GM12878 (cell line): Measurements from ENCODE around the gene C2orf68. TPM values are rescaled to one million over a fixed set of nuclear protein-coding genes. Genes with fewer than 3 reads are reported as not detected.

Experiments
- ATAC-seq: fragments of 200-7000 bp; cut with Tn5 transposase; 3 replicates; pipeline ENCODE4 v1.9.1; 2020; ENCODE audit warnings: mild to moderate bottlenecking, moderate library complexity
- BruUV-seq: library from RNA; stranded (reverse); fragments of 400-500 nt; replicated peaks from 2 replicates; lab custom pipeline; 2021; lab: Mats Ljungman, UMichigan
- CTCF ChIA-PET: fragments of 300-600 bp; sonication (Branson Sonifier 250); formaldehyde crosslinking; extraction: SDS; loops from one replicate; lab custom pipeline; 2021; ENCODE audit warnings: inconsistent platforms; lab: Yijun Ruan, JAX
- POLR2A ChIA-PET: fragments of 350-600 bp; formaldehyde crosslinking; extraction: SDS; loops from one replicate; lab custom pipeline; 2021; ENCODE audit warnings: inconsistent platforms; lab: Charles Lee
- RAD21 ChIA-PET: fragments of 300-600 bp; sonication (Branson Sonifier 250); formaldehyde crosslinking; loops from one replicate; lab custom pipeline; 2023; ENCODE audit warnings: antibody characterized with exemption; ENCODE audit not compliant: unreplicated experiment; lab: Charles Lee
- SMC1A ChIA-PET: fragments of 300-600 bp; sonication (Branson Sonifier 250); formaldehyde crosslinking; loops from one replicate; lab custom pipeline; 2023; ENCODE audit not compliant: unreplicated experiment, uncharacterized antibody; lab: Charles Lee
- DNase-seq: peaks from one replicate; pipeline ENCODE4 v3.0.0-alpha.2; 2011; ENCODE audit warnings: low read depth, low spot score
- FAIRE-seq: peaks from 3 replicates; lab custom pipeline; 2011; peaks lifted over from hg19 to GRCh38; lab: Jason Lieb, UNC
- H2AFZ ChIP-seq: 2 replicates; pipeline ENCODE4 v1.6.0; 2011; ENCODE audit warnings: low read depth, low read length, control low read depth; ENCODE audit not compliant: control insufficient read depth
- H3K27ac ChIP-seq: 2 replicates; pipeline ENCODE4 v1.5.1; 2011; ENCODE audit warnings: control low read depth; ENCODE audit not compliant: control insufficient read depth, insufficient read depth
- H3K27me3 ChIP-seq, 2 experiments: replicated peaks in 1 of 2; 2 replicates each; pipeline versions ENCODE4 v1.6.0 to v1.6.1; 2011; ENCODE audit warnings: low read length in 1 of 2; ENCODE audit not compliant: control insufficient read depth in 2 of 2, insufficient read depth in 2 of 2
- H3K36me3 ChIP-seq, 2 experiments: 2 replicates each; pipeline ENCODE4 v1.5.1; 2011; ENCODE audit warnings: low read length in 1 of 2; ENCODE audit not compliant: control insufficient read depth in 2 of 2, insufficient read depth in 2 of 2
- H3K4me1 ChIP-seq: 2 replicates; pipeline ENCODE4 v1.6.1; 2011; ENCODE audit warnings: mild to moderate bottlenecking, low read length, moderate library complexity, mixed read lengths; ENCODE audit not compliant: control insufficient read depth, insufficient read depth
- H3K4me2 ChIP-seq: 2 replicates; pipeline ENCODE4 v1.6.0; 2011; ENCODE audit warnings: control low read depth; ENCODE audit not compliant: control insufficient read depth, insufficient read depth
- H3K4me3 ChIP-seq: fragments of 200-600 bp; sonication (generic); 2 replicates; pipeline ENCODE4 v1.5.1; 2016
- H3K79me2 ChIP-seq: 2 replicates; pipeline ENCODE4 v1.6.0; 2011; ENCODE audit warnings: low read length; ENCODE audit not compliant: control insufficient read depth, insufficient read depth
- H3K9ac ChIP-seq: 2 replicates; pipeline ENCODE4 v1.8.0; 2011; ENCODE audit warnings: low read length, control low read depth, mixed read lengths; ENCODE audit not compliant: control insufficient read depth, insufficient read depth
- H3K9me3 ChIP-seq: replicated peaks from 3 replicates; pipeline ENCODE4 v1.5.1; 2011; ENCODE audit warnings: mild to moderate bottlenecking, low read length; ENCODE audit not compliant: control insufficient read depth, insufficient read depth
- H4K20me1 ChIP-seq: 2 replicates; pipeline ENCODE4 v1.6.0; 2011; ENCODE audit not compliant: control insufficient read depth, insufficient read depth
- ATF7 ChIP-seq: fragments of 450-650 bp; IDR thresholded peaks from 2 replicates; pipeline ENCODE4 v1.6.1; 2016; ENCODE audit warnings: low read depth, mild to moderate bottlenecking
- BHLHE40 ChIP-seq, 2 experiments: fragments of 450-650 bp in 1 of 2; IDR thresholded peaks; 2 replicates each; pipeline ENCODE4 v1.6.1; 2011 to 2017; ENCODE audit warnings: low read depth in 2 of 2, borderline replicate concordance in 1 of 2, improper control_type of control experiment in 1 of 2, low read length in 1 of 2, mild to moderate bottlenecking in 1 of 2
- CTCF ChIP-seq, 3 experiments: IDR thresholded peaks in 2 of 3; conservative IDR thresholded peaks in 1 of 3; 2 replicates each; pipeline ENCODE4 v1.5.1; 2011; ENCODE audit warnings: low read depth in 3 of 3, low read length in 3 of 3, mild to moderate bottlenecking in 3 of 3, control low read depth in 2 of 3, moderate library complexity in 2 of 3, inconsistent platforms in 1 of 3, mixed read lengths in 1 of 3; ENCODE audit not compliant: control insufficient read depth in 2 of 3, insufficient read depth in 1 of 3; ENCODE audit errors: extremely low read depth in 1 of 3
- EGR1 ChIP-seq, 2 experiments: IDR thresholded peaks; 1 replicate in 1 of 2; 2 replicates in 1 of 2; pipeline ENCODE4 v1.6.1; 2011 to 2012; ENCODE audit warnings: low read depth in 2 of 2, low read length in 2 of 2, borderline replicate concordance in 1 of 2, mild to moderate bottlenecking in 1 of 2, moderate library complexity in 1 of 2
- GABPA ChIP-seq: IDR thresholded peaks from 2 replicates; pipeline ENCODE4 v1.6.1; 2014; ENCODE audit warnings: antibody characterized with exemption, low read depth, mild to moderate bottlenecking, inconsistent platforms
- RAD21 ChIP-seq: IDR thresholded peaks from 2 replicates; pipeline ENCODE4 v1.6.1; 2011; ENCODE audit warnings: mild to moderate bottlenecking, low read depth, low read length, moderate library complexity; ENCODE audit not compliant: insufficient read depth
- SMARCA5 ChIP-seq: fragments of 450-650 bp; IDR thresholded peaks from 2 replicates; pipeline ENCODE4 v1.6.1; 2017; ENCODE audit warnings: mild to moderate bottlenecking
- SMC3 ChIP-seq: IDR thresholded peaks from 2 replicates; pipeline ENCODE4 v1.6.1; 2011; ENCODE audit warnings: low read length, improper control_type of control experiment, borderline replicate concordance
- STAT1 ChIP-seq: fragments of 450-650 bp; conservative IDR thresholded peaks from 2 replicates; pipeline ENCODE4 v1.6.1; 2014; ENCODE audit warnings: antibody characterized with exemption, mild to moderate bottlenecking
- TCF12 ChIP-seq: IDR thresholded peaks from 2 replicates; pipeline ENCODE4 v1.6.1; 2011; ENCODE audit warnings: low read depth, mild to moderate bottlenecking, low read length
- YY1 ChIP-seq: IDR thresholded peaks from 2 replicates; pipeline ENCODE4 v1.6.1; 2011; ENCODE audit warnings: low read depth, mild to moderate bottlenecking, low read length
- ZNF592 ChIP-seq: fragments of 450-650 bp; IDR thresholded peaks from 2 replicates; pipeline ENCODE4 v1.6.1; 2017; ENCODE audit warnings: mild to moderate bottlenecking, moderate library complexity
- WGBS: methylation state at CpG from one replicate; pipeline ENCODE4 v1.1.6; 2016; ENCODE audit warnings: low lambda C conversion rate; ENCODE audit not compliant: insufficient replicate concordance, insufficient coverage; ENCODE audit errors: missing lambda C conversion rate; 5-methylcytosine and 5-hydroxymethylcytosine counted together
- in situ Hi-C: fragments of 300-500 bp; cut with MboI; formaldehyde crosslinking; loops from 9 replicates; pipeline ENCODE4 v1.14.3; 2018; ENCODE audit warnings: mixed read lengths
- intact Hi-C: fragments of 100-400 bp; cut with micrococcal nuclease; formaldehyde crosslinking; loops from one replicate; pipeline ENCODE4 v1.14.2; 2022; ENCODE audit not compliant: unreplicated experiment
- polyA plus RNA-seq, 11 experiments: library from polyadenylated mRNA; depleted of rRNA in 4 of 11; unstranded in 6 of 11; stranded (reverse) in 5 of 11; fragments of >200 nt; fragmentation: Nextera tagmentation in 4 of 11; fragmentation: Illumina TruSeq in 1 of 11; extraction: Ambion mirVana in 4 of 11; extraction: Trizol in 1 of 11; gene quantifications; 1 replicate in 1 of 11; 2 replicates in 10 of 11; pipeline versions ENCODE4 v1.2.1 to v1.2.3, GENCODE V29; 2011 to 2016; ENCODE audit warnings: inconsistent platforms in 2 of 11, missing spikeins in 2 of 11, low read depth in 1 of 11
- total RNA-seq, 4 experiments: library from RNA; depleted of rRNA in 3 of 4; stranded (reverse); fragments of >200 nt in 3 of 4; fragmentation: Illumina TruSeq in 1 of 4; extraction: Trizol in 1 of 4; gene quantifications; 2 replicates each; pipeline versions ENCODE4 v1.2.1 to v1.2.3, GENCODE V29; 2013 to 2021

C2orf68 gene
- total and polyA plus RNA-seq, 10 of the 15 experiments (the other 5 are each of a cell fraction or from before 2014, with no cell fraction given) = 12.7 to 56.1 (median 28.4) TPM

- Histone ChIP-seq H3K4me2 (no peak overlapping the region), H3K9ac (no peak overlapping the region), H3K27me3 (no peaks in the 10 kb centered on the region), H3K4me1 (peaks cover 18% of the 10 kb centered on the region), H3K9me3 (no peaks in the 10 kb centered on the region), H3K4me3 (no peak overlapping the region), H3K36me3 (peaks cover 29 to 41% of the 10 kb centered on the region in 2 experiments), H3K27ac (no peak overlapping the region), H4K20me1 (no peaks in the 10 kb centered on the region), H2AFZ (no peak overlapping the region), H3K79me2 (no peaks in the 10 kb centered on the region)
- ChIA-PET RAD21 (no interaction called here), SMC1A (interaction anchor here (0.9 kb wide), 1 partner anchor 23 kb away, joined by 3 read pairs; no protein-coding TSS in a partner anchor), POLR2A (no interaction called here), CTCF (interaction anchor here (1.0 to 2.0 kb wide), 3 partner anchors 9 to 226 kb away, joined by 3 to 7 read pairs (median 6); no protein-coding TSS in a partner anchor)
- DNase-seq (no peak), FAIRE-seq (no peak), ATAC-seq (no peak)
- WGBS = 95% methylated on average over 2 of the region's 2 CpGs
- intact Hi-C loops = no loop called here
- BruUV-seq = no TSS peak
- no peak for TF ChIP-seq EGR1 (IDR thresholded peaks at IDR 0.05; ENCODE audit: borderline replicate concordance in 1 of 2, low read depth in 2 of 2, low read length in 2 of 2)
- no peak for TF ChIP-seq SMARCA5
- no peak for TF ChIP-seq YY1
- no peak for TF ChIP-seq ATF7
- TF ChIP-seq SMC3 = no peak
- no peak for TF ChIP-seq CTCF (IDR thresholded peaks at IDR 0.05 in 2 of 3, conservative IDR thresholded peaks at IDR 0.05 in 1 of 3; ENCODE audit: control insufficient read depth in 2 of 3, extremely low read depth in 1 of 3, insufficient read depth in 1 of 3, low read depth in 3 of 3, low read length in 3 of 3)
- TF ChIP-seq GABPA = no peak
- TF ChIP-seq ZNF592 = no peak
- no peak for TF ChIP-seq STAT1
- TF ChIP-seq TCF12 = no peak
- no peak for TF ChIP-seq BHLHE40 (IDR thresholded peaks at IDR 0.05; ENCODE audit: borderline replicate concordance in 1 of 2, low read depth in 2 of 2, low read length in 1 of 2)
- TF ChIP-seq RAD21 = no peak
- in situ Hi-C loops = no loop called here
Measured at GRCh38 chr2:85646166-85646565, 34.3 kb upstream of the C2orf68 start.
